ENCODE data around the gene FAM149B1.
A peak's percentile ranks its signal among the peaks of the same experiment; 100 is the strongest.

Gene FAM149B1

GRCh38 chr10:73174148-73174925 is 6.4 kb downstream of the FAM149B1 start:
- no peak for DNase-seq (ENCODE audit: low spot score)

DNA sequence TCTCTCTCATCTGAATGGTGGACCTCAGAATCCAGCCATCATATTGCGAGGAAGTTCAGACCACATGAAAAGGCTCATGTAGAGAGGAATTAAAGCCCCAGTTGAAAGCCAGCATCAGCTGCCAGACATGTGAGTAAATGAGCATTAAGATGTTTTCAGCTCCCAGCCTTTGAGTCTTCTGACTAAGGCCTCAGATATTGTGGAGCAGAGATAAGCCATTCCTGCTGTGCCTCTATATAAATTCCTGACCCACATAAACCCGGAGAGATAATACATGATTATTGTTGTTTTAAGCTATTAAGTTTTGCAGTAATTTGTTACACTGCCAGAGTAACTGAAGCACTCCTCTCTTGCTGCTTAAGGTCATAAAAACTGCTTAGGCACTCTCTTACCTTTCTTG is 14.6 kb downstream of the FAM149B1 start:
- no peak for DNase-seq (ENCODE audit: low spot score)

GRCh38 chr10:73183667-73184281 is 15.9 kb downstream of the FAM149B1 start:
- no peak for DNase-seq (ENCODE audit: low spot score)

GRCh38 chr10:73186266-73186665 is 18.3 kb downstream of the FAM149B1 start:
- DNase-seq (ENCODE audit: low spot score): no peak

- no peak for DNase-seq (ENCODE audit: low spot score)
These were observed 22.3 kb downstream of the FAM149B1 start for GRCh38 chr10:73190188-73190587.

- no peak for DNase-seq (ENCODE audit: low spot score)
These were observed 37.2 kb downstream of the FAM149B1 start for GRCh38 chr10:73205081-73205480.

DNA sequence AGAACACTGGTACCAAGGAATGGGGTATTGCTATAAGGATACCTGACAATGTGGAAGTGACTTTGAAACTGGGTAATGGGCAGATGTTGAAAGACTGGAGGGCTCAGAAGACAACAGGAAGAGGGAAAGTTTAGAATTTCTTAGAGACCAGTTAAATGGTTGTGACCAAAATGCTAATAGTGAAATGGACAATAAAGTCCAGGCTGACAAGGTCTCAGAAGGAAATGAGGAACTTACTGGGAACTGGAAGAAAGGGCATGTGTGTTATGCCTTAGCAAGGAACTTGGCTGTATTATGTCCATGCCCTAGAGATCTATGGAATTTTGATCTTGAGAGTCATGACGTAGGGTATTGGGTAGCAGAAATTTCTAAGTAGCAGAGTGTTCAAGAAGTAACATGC is 38.0 kb downstream of the FAM149B1 start:
- no peak for DNase-seq (ENCODE audit: low spot score)

- no peak for DNase-seq (ENCODE audit: low spot score)
These were observed 38.5 kb downstream of the FAM149B1 start for GRCh38 chr10:73206385-73206784.

DNA sequence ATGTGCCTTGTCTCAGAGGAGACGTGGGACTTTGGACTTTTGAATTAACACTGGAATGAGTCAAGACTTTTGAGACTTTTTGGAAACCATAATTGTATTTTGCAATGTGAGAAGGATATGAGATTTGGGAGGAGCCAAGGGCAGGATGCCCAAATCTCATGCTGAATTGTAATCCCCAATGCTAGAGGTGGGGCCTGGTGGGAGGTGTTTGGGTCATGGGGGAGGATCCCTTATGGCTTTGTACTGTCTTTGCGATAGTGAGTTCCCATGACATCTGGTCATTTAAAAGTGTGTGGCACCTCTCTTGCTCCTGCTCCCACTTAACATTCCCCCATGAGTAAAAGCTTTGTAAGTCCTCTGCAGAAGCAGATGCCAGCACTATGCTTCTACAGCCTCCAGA is 40.0 kb downstream of the FAM149B1 start:
- DNase-seq (ENCODE audit: low spot score): no peak

- peak; percentile 27 for DNase-seq (ENCODE audit: low spot score)
These were observed 41.8 kb downstream of the FAM149B1 start for GRCh38 chr10:73209705-73210104.

- DNase-seq (ENCODE audit: low spot score): no peak
These were observed 42.6 kb downstream of the FAM149B1 start for GRCh38 chr10:73210395-73211105.

GRCh38 chr10:73211106-73211811 is 43.3 kb downstream of the FAM149B1 start:
- no peak for DNase-seq (ENCODE audit: low spot score)

GRCh38 chr10:73215749-73216148 is 47.8 kb downstream of the FAM149B1 start:
- no peak for DNase-seq (ENCODE audit: low spot score)

GRCh38 chr10:73217628-73218027 is 49.7 kb downstream of the FAM149B1 start:
- no peak for DNase-seq (ENCODE audit: low spot score)

GRCh38 chr10:73218431-73219191 is 50.7 kb downstream of the FAM149B1 start:
- DNase-seq (ENCODE audit: low spot score): peak; percentile 13

- DNase-seq (ENCODE audit: low spot score): no peak
These were observed 51.5 kb downstream of the FAM149B1 start for GRCh38 chr10:73219384-73219783.

DNA sequence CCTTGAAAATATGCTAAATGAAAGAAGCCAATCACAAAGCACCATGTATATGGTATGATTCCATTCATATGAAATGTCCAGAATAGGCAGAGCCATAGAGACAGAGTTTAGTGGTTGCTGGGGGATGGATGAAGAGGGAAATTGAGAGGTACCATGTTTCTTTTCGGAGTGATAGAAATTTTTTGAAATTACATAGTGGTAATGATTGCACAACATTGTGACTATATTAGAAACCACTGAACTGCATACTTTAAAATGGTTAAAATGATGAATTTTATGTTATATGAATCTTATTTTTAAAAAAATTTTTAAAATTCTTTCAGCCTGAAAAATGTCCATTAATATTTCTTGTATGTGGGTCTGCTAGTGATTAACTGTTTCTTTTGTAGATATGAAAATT is 53.1 kb downstream of the FAM149B1 start:
- DNase-seq (ENCODE audit: low spot score): no peak

DNA sequence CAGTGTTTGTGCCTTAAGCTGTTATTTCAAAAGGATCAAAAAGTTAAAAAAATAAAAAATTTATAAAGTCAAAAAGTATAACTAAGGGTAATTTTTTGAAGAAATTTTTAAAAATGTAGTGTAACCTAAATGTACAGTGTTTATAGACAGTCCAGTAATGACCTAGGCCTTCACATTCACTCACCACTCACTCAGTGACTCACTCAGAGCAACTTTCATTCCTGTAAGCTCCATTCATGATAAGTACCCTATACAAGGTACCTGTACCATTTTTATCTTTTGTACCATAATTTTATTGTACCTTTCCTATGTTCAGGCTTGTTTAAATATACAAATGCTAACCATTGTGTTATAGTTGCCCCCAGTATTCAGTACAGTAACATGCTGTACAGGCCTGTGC is 57.6 kb downstream of the FAM149B1 start:
- no peak for DNase-seq (ENCODE audit: low spot score)

DNA sequence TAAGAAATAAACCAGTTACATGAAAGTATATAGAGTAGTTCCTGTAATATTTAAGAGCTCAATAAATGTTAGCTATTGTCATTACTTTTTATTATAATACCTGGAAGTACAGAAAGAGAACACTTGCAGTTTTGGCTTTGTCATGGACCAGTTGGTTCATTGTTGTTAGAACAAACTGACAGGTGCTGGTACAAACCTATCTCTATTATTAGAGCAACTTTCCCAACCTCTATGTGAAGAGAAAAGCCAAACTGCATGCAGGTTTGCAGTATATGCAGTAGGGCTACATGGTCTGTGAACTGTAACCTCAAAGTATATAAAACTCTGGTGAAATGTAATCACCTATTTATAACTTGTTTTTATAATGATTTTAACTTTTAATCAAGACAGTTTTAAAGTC is 58.7 kb downstream of the FAM149B1 start:
- DNase-seq (ENCODE audit: low spot score): no peak

GRCh38 chr10:73228247-73228646 is 60.3 kb downstream of the FAM149B1 start:
- DNase-seq (ENCODE audit: low spot score): no peak

DNA sequence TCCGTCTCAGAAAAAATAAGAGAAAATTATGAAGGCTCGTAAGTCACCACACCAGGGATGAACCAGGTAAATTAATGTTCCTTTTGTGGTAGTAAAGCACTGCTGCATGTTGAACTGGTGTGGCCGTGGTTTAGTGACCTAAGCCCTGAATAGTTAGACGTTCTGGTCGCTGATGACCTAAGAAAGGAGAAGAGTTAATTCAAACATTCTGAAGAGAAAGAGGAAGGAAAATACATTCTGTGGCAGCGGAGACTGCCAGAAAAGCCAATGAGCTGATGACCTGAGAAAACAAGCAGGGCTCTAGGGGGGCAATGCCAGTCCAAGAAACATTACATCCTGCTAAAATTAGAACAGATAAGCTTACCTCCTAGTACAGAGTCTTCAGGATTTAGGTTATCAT is 61.6 kb downstream of the FAM149B1 start:
- DNase-seq (ENCODE audit: low spot score): no peak

DNA sequence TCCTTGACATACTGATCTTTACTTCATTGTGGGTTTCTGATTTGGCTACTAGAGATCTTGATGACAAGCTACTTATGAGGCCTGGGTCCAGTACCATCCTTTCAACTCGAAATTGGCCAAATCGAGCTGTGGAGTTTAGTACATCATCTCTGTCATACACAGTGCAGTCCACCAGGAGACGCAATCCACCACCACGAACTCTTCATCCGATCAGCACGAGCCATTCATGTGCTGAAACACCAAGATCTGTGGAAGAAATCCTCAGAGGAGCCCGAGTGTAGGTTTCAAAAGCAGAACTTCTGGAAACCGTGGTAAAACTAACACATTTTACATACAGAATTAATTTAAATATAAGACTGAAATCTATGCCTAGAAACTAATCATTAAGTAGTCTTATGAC is 65.0 kb downstream of the FAM149B1 start:
- no peak for DNase-seq (ENCODE audit: low spot score)

Measured in COLO829 (cell line).